Measurements from ENCODE around the gene GTF2IRD1. TPM values are rescaled to one million over a fixed set of nuclear protein-coding genes. Genes with fewer than 3 reads are reported as not detected.

Gene GTF2IRD1
- total and polyA plus RNA-seq, 9 of the 15 experiments (the other 6 are each of a cell fraction or from before 2014, with no cell fraction given): 9.1 to 30.2 (median 14.0) TPM

- Histone ChIP-seq H3K9me3 (replicated peaks; ENCODE audit: control insufficient read depth, insufficient read depth, low read depth, low read length) (no peaks in the 10 kb centered on the region), H2AFZ (ENCODE audit: low read depth, low read length) (no peak overlapping the region), H3K4me1 (replicated peaks in 1 of 2; ENCODE audit: control insufficient read depth in 2 of 2, insufficient read depth in 2 of 2, low read length in 2 of 2) (peaks cover 0 to 2% of the 10 kb centered on the region in 2 experiments; a peak in 2 of 5 replicates), H3K27ac (ENCODE audit: extremely low read depth, low read depth, low read length) (no peak overlapping the region), H3K9ac (ENCODE audit: insufficient read depth in 1 of 2, low read depth in 2 of 2, low read length in 2 of 2) (no peak overlapping the region), H3K4me2 (ENCODE audit: insufficient read depth, low read length) (no peak overlapping the region), H4K20me1 (replicated peaks; ENCODE audit: control insufficient read depth, insufficient read depth, low read length) (no peaks in the 10 kb centered on the region), H3K79me2 (ENCODE audit: control insufficient read depth, insufficient read depth, low read length) (no peaks in the 10 kb centered on the region), H3K27me3 (ENCODE audit: control insufficient read depth in 2 of 2, insufficient read depth in 2 of 2, low read length in 2 of 2) (peaks cover 0 to 6% of the 10 kb centered on the region in 2 experiments; a peak in 1 of 5 replicates), H3K9me1 (ENCODE audit: control insufficient read depth, insufficient read depth, low read length) (no peaks in the 10 kb centered on the region), H3K4me3 (no peak overlapping the region), H3K36me3 (ENCODE audit: control insufficient read depth, insufficient read depth, low read length) (no peaks in the 10 kb centered on the region)
- intact Hi-C loops (cut with micrococcal nuclease) (no loop called here), in situ Hi-C loops (cut with MboI) (no loop called here)
- FAIRE-seq (no peak), DNase-seq (ENCODE audit: extremely low read depth in 1 of 4, low spot score in 3 of 4) (no peak), ATAC-seq (no peak)
- no peak for TF ChIP-seq STAT5A (IDR thresholded peaks at IDR 0.05; ENCODE audit: borderline replicate concordance, low read length)
- no peak for TF ChIP-seq CCNT2 (IDR thresholded peaks at IDR 0.05; ENCODE audit: borderline replicate concordance, extremely low read depth, insufficient read length, low read depth, low read length)
- TF ChIP-seq CHD7 (IDR thresholded peaks at IDR 0.05; ENCODE audit: low read depth, low read length): peak; percentile 96
- peak; percentile 38; the same call in 1 of the 2 replicates for TF ChIP-seq NFIC (IDR thresholded peaks at IDR 0.05)
- TF ChIP-seq KAT8 (IDR thresholded peaks at IDR 0.05; ENCODE audit: low read depth): no peak
- no peak for TF ChIP-seq ZNF354B (CRISPR knock-in tag; IDR thresholded peaks at IDR 0.05)
- no peak for TF ChIP-seq SRSF7 (optimal IDR thresholded peaks at IDR 0.05; ENCODE audit: low read depth, low read length)
- TF ChIP-seq ARID1B (IDR thresholded peaks at IDR 0.05): no peak
- no peak for TF ChIP-seq GABPA (tag; conservative IDR thresholded peaks at IDR 0.05; ENCODE audit: low read depth)
- TF ChIP-seq ILK (tag; IDR thresholded peaks at IDR 0.05; ENCODE audit: borderline replicate concordance, low read depth): no peak
- TF ChIP-seq TARDBP (IDR thresholded peaks at IDR 0.05): no peak
- no peak for TF ChIP-seq PHB (CRISPR knock-in tag; IDR thresholded peaks at IDR 0.05)
- POLR2A ChIA-PET: no interaction called here
- CTCF ChIA-PET (ENCODE audit: low intra/inter-chr PET ratio): interaction anchor here (0.6 kb wide), 1 partner anchor 183 kb away, joined by 5 read pairs; no protein-coding TSS in a partner anchor
- WGBS (ENCODE audit: insufficient coverage, low coverage, missing lambda C conversion rate): 45% methylated on average over 9 of the region's 9 CpGs
- no TSS peak for BruUV-seq (replicated peaks)
Observed at GRCh38 chr7:74623135-74623534, 169.4 kb downstream of the GTF2IRD1 start.
